ENCODE data around the gene ADAMTS13. TPM values are rescaled to one million over a fixed set of nuclear protein-coding genes. Genes with fewer than 3 reads are reported as not detected.

ADAMTS13 gene
- total RNA-seq, 3 donors from 2014 or later (not counting 1 experiment from before 2014, with no cell fraction given): 2.3 to 3.0 (median 2.8) TPM

GRCh38 chr9:133428617-133429101 is 6.5 kb downstream of the ADAMTS13 start:
- no peaks in the 10 kb centered on the region for H3K9me3 ChIP-seq (ENCODE audit: control insufficient read depth, insufficient read depth, low read length)
- TF ChIP-seq CTCF (IDR thresholded peaks at IDR 0.05): no peak
- intact Hi-C loops (cut with micrococcal nuclease): no loop called here
- peaks cover 0 to 6% of the 10 kb centered on the region in 2 donors for H3K4me1 Mint-ChIP-seq
- H3K4me3 ChIP-seq (ENCODE audit: low read length): no peak overlapping the region
- no peak overlapping the region for H3K27ac ChIP-seq (ENCODE audit: low read length)
- H3K27me3 ChIP-seq (ENCODE audit: control insufficient read depth, insufficient read depth, low read length): peaks cover 8% of the 10 kb centered on the region
- peak overlapping the region; percentile 55 for H3K4me3 Mint-ChIP-seq
- H3K36me3 Mint-ChIP-seq: no peaks in the 10 kb centered on the region
- H3K9me3 Mint-ChIP-seq: no peaks in the 10 kb centered on the region
- peaks cover 8 to 22% of the 10 kb centered on the region in 2 donors for H3K27me3 Mint-ChIP-seq (ENCODE audit: low read depth in 2 of 2)
- ATAC-seq (peak in 2 of 3 donors; percentile 40 to 67), DNase-seq (no peak)
- H3K27ac Mint-ChIP-seq: no peak overlapping the region
- H3K4me1 ChIP-seq (ENCODE audit: control insufficient read depth, insufficient read depth, low read length): peaks cover 6% of the 10 kb centered on the region
- H3K36me3 ChIP-seq (ENCODE audit: control insufficient read depth, insufficient read depth, low read length): no peaks in the 10 kb centered on the region
- WGBS (ENCODE audit: insufficient coverage): 2% methylated on average over 57 of the region's 57 CpGs

GRCh38 chr9:133429214-133429613 is 7.0 kb downstream of the ADAMTS13 start:
- Mint-ChIP-seq H3K36me3 (no peaks in the 10 kb centered on the region), H3K9me3 (no peaks in the 10 kb centered on the region), H3K4me1 (peaks cover 0 to 6% of the 10 kb centered on the region in 2 donors), H3K27me3 (ENCODE audit: low read depth in 2 of 2) (peaks cover 8 to 22% of the 10 kb centered on the region in 2 donors), H3K27ac (no peak overlapping the region), H3K4me3 (no peak overlapping the region)
- Histone ChIP-seq H3K36me3 (ENCODE audit: control insufficient read depth, insufficient read depth, low read length) (no peaks in the 10 kb centered on the region), H3K4me1 (ENCODE audit: control insufficient read depth, insufficient read depth, low read length) (peaks cover 6% of the 10 kb centered on the region), H3K9me3 (ENCODE audit: control insufficient read depth, insufficient read depth, low read length) (no peaks in the 10 kb centered on the region), H3K4me3 (ENCODE audit: low read length) (no peak overlapping the region), H3K27ac (ENCODE audit: low read length) (no peak overlapping the region), H3K27me3 (ENCODE audit: control insufficient read depth, insufficient read depth, low read length) (peaks cover 8% of the 10 kb centered on the region)
- ATAC-seq (peak in 1 of 3 donors; percentile 8), DNase-seq (no peak)
- no peak for TF ChIP-seq CTCF (IDR thresholded peaks at IDR 0.05)
- intact Hi-C loops (cut with micrococcal nuclease): no loop called here
- WGBS (ENCODE audit: insufficient coverage): 5% methylated on average over 17 of the region's 18 CpGs

GRCh38 chr9:133429641-133430161 is 7.5 kb downstream of the ADAMTS13 start:
- peaks cover 8% of the 10 kb centered on the region for H3K27me3 ChIP-seq (ENCODE audit: control insufficient read depth, insufficient read depth, low read length)
- H3K36me3 ChIP-seq (ENCODE audit: control insufficient read depth, insufficient read depth, low read length): no peaks in the 10 kb centered on the region
- H3K4me1 Mint-ChIP-seq: peaks cover 0 to 6% of the 10 kb centered on the region in 2 donors
- peak overlapping the region; percentile 63 for H3K4me3 Mint-ChIP-seq
- no peak overlapping the region for H3K27ac Mint-ChIP-seq
- no peaks in the 10 kb centered on the region for H3K9me3 Mint-ChIP-seq
- peaks cover 6% of the 10 kb centered on the region for H3K4me1 ChIP-seq (ENCODE audit: control insufficient read depth, insufficient read depth, low read length)
- peak in 1 of 3 donors; percentile 31 for ATAC-seq
- peaks cover 8 to 22% of the 10 kb centered on the region in 2 donors for H3K27me3 Mint-ChIP-seq (ENCODE audit: low read depth in 2 of 2)
- H3K36me3 Mint-ChIP-seq: no peaks in the 10 kb centered on the region
- no peak overlapping the region for H3K27ac ChIP-seq (ENCODE audit: low read length)
- H3K4me3 ChIP-seq (ENCODE audit: low read length): no peak overlapping the region
- peak in 1 of 2 donors; percentile 37 for DNase-seq
- no peak for TF ChIP-seq CTCF (IDR thresholded peaks at IDR 0.05)
- intact Hi-C loops (cut with micrococcal nuclease): no loop called here
- WGBS (ENCODE audit: insufficient coverage): 31% methylated on average over 49 of the region's 49 CpGs
- no peaks in the 10 kb centered on the region for H3K9me3 ChIP-seq (ENCODE audit: control insufficient read depth, insufficient read depth, low read length)

GRCh38 chr9:133430244-133430643 is 8.1 kb downstream of the ADAMTS13 start:
- H3K27me3 ChIP-seq (ENCODE audit: control insufficient read depth, insufficient read depth, low read length): peaks cover 8% of the 10 kb centered on the region
- H3K4me1 Mint-ChIP-seq: peaks cover 0 to 6% of the 10 kb centered on the region in 2 donors
- no peaks in the 10 kb centered on the region for H3K36me3 ChIP-seq (ENCODE audit: control insufficient read depth, insufficient read depth, low read length)
- DNase-seq: no peak
- H3K4me1 ChIP-seq (ENCODE audit: control insufficient read depth, insufficient read depth, low read length): peaks cover 6% of the 10 kb centered on the region
- no peak overlapping the region for H3K4me3 ChIP-seq (ENCODE audit: low read length)
- intact Hi-C loops (cut with micrococcal nuclease): no loop called here
- no peaks in the 10 kb centered on the region for H3K9me3 ChIP-seq (ENCODE audit: control insufficient read depth, insufficient read depth, low read length)
- no peak for TF ChIP-seq CTCF (IDR thresholded peaks at IDR 0.05)
- H3K27me3 Mint-ChIP-seq (ENCODE audit: low read depth in 2 of 2): peaks cover 8 to 22% of the 10 kb centered on the region in 2 donors
- H3K36me3 Mint-ChIP-seq: no peaks in the 10 kb centered on the region
- no CpG with 5 or more reads among the region's 1 CpG for WGBS (ENCODE audit: insufficient coverage)
- H3K27ac ChIP-seq (ENCODE audit: low read length): no peak overlapping the region
- H3K4me3 Mint-ChIP-seq: no peak overlapping the region
- no peak for ATAC-seq
- H3K27ac Mint-ChIP-seq: no peak overlapping the region
- H3K9me3 Mint-ChIP-seq: no peaks in the 10 kb centered on the region

Measured in natural killer cell (primary cell).